ENCODE results near the gene MAP4K4.
"Not testable (repeated sequence)": the region's sequence is repeated elsewhere in the genome, so short reads cannot be mapped to it uniquely, and the experiment has no call there.

The MAP4K4 gene

DNA sequence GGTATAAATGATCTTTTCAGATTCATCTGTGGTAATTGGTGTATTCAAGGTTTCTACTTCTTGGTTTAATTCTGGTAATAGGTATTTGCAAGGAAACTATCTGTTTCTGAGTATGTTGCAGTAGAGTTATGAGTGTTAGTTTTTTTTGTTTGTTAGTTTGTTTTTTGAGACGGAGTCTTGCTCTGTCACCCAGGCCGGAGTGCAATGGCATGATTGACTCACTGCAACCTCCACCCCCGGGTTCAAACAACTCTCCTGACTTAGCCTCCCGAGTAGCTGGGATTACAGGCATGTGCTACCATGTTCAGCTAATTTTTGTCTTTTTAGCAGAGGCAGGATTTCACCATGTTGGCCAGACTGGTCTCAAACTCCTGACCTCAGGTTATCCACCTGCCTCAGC lies 233.3 kb downstream of the MAP4K4 start:
- no peak for DNase-seq

DNA sequence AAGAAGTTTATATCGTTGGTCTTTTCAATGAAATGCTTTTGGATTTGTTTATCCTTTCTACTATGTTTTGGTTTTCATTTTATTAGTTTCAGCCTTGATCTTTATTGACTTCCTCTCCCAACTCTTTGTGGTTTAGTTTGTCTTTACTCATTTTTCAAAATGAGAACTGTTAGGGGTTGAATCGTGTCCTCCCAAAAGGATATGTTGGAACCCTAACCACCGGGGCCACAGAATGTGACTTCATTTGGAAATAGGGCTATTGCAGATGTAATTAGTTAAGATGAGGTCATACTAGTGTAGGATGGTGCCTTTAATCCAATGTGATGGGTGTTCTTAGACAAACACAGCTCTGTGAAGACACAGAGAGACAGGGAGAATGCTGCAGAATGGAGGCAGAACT lies 233.9 kb downstream of the MAP4K4 start:
- no peak for DNase-seq

DNA sequence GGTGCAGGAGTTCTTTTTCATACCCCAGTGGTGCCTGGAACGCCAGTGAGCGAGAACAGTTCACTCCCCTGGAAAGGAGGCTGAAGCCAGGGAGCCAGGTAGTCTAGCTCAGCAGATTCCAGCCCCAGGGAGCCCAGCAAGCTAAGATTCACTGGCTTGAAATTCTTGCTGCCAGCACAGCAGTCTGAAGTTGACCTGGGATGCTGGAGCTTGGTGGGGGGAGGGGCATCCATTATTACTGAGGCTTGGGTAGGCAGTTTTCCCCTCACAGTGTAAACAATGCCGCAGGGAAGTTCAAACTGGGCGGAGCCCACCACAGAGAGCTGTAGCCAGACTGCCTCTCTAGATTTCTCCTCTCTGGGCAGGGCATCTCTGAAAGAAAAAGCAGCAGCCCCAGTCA lies 238.3 kb downstream of the MAP4K4 start:
- DNase-seq, result not testable (repeated sequence)

DNA sequence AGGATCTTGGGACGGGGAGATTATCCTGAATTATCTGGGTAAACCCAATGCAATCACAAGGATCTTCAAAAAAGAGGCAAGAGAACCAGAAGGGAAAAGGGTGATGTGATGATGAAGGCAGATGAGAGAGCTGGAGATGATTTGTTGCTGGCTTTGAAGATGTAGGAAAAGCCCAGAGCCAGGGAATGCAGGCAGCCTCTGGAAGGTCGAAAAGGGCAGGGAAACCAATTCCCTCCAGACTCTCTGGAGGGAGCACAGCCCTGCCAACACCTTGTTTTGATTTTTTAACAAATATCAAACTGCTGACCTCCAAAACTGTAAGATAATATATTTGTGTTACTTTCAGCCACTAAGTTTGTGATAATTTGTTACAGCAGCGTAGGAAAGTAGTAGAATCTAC lies 245.3 kb downstream of the MAP4K4 start:
- DNase-seq, result no peak

Measured in CD4-positive, alpha-beta T cell treated with Interleukin-17A for 4 hours (primary cell).